LHCN-M2 (cell line): ENCODE measurements around the gene KRT85. TPM values are rescaled to one million over a fixed set of nuclear protein-coding genes. Genes with fewer than 3 reads are reported as not detected.

Source experiments
- total RNA-seq: library from RNA; depleted of rRNA; stranded (reverse); fragments of >200 nt; gene quantifications from 2 replicates; pipeline ENCODE4 v1.2.3, GENCODE V29; 2014; rRNA removed

The KRT85 gene
- total RNA-seq, 1 experiment from 2014 or later = not detected

Other genes starting within 250 kb of the KRT85 start
- 4.2 and 6.7 TPM in 2 replicates for gene KRT80, start 175.5 kb downstream of the KRT85 start, total RNA-seq
- 0.40 and 2.2 TPM in 2 replicates for gene KRT7, start 134.2 kb downstream of the KRT85 start, total RNA-seq
- gene KRT86, start 92.8 kb downstream of the KRT85 start, total RNA-seq = 0.06 TPM in 1 of 2 replicates, not detected in the other
- 0.11 and 1.2 TPM in 2 replicates for gene KRT81, start 75.9 kb downstream of the KRT85 start, total RNA-seq
- gene KRT83, start 46.1 kb downstream of the KRT85 start, total RNA-seq = not detected in 2 replicates
- not detected in 2 replicates for gene KRT84, start 18.2 kb upstream of the KRT85 start, total RNA-seq
- gene KRT82, start 38.9 kb upstream of the KRT85 start, total RNA-seq = not detected in 2 replicates
- gene KRT75, start 66.9 kb upstream of the KRT85 start, total RNA-seq = not detected in 2 replicates
- not detected in 2 replicates for gene KRT6B, start 84.7 kb upstream of the KRT85 start, total RNA-seq
- not detected in 2 replicates for gene KRT6C, start 106.3 kb upstream of the KRT85 start, total RNA-seq
- gene KRT6A, start 125.8 kb upstream of the KRT85 start, total RNA-seq = not detected in 2 replicates
- not detected in 2 replicates for gene KRT5, start 152.9 kb upstream of the KRT85 start, total RNA-seq
- not detected in 2 replicates for gene KRT71, start 185.7 kb upstream of the KRT85 start, total RNA-seq
- not detected in 2 replicates for gene KRT74, start 206.4 kb upstream of the KRT85 start, total RNA-seq
- gene KRT72, start 234.0 kb upstream of the KRT85 start, total RNA-seq = not detected in 2 replicates